Stimulated activated CD4-positive, alpha-beta T cell treated with anti-CD3 and anti-CD28 coated beads, Interleukin-12 subunit alpha, Interleukin-12 subunit beta, amount 100 ng/mL, for 48 hours (primary cell): ENCODE measurements around the gene ZFYVE28.

Experiments
- DNase-seq, 3 donors: peaks; one replicate each; pipeline ENCODE4 v3.0.0-alpha.2; 2020; ENCODE audit warnings: low read depth in 2 of 3, low spot score in 1 of 3

ZFYVE28 gene

DNA sequence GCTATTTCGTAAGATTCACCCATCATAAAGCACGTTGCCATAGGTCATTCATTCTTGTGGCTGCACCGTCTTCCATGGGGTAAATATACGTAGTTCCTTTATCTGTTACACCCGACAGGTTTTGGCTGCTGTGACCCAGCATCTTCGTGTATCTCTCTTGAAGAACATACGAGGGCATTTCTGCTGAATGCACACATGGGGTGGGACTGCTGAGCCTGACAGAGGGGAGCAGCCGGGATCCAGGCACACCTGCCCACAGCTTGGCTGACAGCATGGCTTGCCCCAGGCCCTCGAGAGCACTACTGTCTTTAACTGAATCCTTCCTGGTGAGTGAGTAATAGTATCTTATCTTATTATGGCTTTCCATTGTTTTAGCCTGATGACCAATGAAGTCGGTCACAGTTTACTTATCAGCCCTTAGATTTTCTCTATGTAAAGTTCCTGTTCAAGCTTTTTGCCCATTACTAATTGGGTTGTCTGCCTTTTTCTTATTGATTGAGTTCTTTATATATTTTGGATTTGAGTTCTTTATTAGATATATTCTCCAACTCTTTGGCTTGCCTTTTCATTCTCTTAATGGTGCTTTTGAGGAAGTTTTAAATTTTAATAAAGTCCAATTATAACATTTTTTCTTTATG is 111.6 kb downstream of the ZFYVE28 start:
- DNase-seq, result no peak

DNA sequence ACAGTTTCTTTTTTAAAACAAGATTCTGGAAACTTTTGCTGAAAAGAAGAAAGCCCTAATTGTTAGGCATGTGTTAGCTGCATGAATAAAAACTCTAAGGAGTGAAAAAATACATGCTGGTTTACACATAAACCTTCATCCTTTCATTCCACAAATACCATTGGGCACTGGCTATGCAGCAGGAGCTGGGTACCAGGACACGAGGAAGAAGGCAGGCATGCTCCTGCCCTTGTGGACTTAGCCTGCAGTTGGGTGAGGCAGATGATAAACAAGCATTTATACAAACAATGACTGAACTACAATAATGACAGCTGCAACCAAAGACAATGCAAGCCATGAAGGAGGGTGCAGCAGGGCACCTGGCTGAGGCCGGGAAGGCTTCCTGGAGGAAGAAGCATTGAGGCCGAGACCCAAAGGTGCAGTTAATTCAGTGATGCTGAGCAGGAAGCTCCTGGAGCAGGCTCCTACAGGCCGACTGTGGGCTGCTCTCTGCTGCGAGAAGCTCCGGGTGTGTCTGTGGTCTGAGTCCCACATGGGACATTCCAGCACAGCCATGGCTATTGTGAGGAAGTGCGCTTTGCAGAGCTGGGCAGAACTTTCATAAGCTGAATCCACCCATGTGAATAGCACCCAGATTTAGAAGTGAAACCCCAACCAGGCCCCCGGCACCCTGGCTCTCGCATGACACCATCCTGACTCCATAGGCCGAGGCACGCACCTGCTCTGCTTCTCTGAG is 112.5 kb downstream of the ZFYVE28 start:
- no peak for DNase-seq

DNA sequence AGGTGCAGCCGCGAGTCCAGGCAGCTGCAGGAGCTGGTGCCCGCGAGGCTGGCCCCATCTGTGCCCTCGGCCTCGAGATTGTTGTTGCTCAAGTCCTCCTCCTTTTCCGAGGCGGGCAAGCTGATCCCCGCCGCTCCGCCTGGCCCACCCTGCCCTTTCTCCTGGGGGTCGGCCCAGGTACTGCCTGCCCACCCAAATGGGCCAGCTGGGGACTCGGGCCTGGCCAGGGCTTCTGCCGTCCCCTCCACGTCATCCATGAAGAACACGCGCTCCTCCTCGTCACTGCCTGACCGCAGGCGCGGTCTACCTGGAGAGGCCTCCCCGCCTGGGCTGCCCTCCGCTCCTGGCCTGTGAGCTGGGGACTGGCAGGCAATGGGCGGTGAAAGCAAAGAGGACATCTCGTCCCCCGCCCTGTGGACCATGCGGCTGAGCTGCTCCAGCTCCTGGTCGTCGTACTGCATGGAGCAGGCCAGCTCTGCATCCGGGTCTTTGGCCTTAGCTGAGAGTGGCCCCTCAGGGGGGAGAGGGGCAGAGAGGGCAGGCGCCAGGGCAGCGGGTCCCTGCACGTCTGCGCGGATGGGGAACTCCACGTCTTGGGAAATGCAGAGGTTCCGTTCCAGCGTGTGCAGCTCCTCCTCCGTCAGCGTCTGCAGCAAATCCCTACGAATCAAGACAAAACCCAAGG is 113.4 kb downstream of the ZFYVE28 start:
- DNase-seq, result no peak

DNA sequence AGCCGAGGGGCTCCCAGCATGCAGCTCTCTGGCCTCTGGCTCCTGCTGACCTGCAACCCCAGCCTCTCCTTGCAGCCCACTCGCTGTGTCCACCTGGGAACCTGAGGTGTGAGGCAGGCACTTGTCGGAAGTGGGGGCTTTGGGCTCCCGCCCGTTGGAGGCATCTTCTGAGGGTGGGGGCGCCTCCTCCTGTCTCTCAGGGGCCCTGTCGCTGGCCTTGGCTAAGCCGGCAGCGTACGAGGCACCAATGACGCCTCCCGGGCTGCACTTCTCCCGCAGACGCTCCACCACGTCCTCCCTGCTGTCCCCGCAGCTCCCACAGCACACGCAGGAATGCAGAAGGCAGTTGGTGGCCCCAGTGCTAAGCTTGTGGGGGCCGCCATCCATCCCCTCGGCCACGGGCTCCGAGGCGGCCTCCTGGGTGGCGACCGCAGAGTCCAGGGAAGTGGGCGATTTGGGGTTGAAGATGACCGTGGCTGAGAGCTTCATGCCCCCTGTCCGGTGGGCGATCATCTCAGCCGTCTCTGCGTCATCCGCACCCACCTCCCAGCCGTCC is 114.0 kb downstream of the ZFYVE28 start:
- DNase-seq, result no peak

DNA sequence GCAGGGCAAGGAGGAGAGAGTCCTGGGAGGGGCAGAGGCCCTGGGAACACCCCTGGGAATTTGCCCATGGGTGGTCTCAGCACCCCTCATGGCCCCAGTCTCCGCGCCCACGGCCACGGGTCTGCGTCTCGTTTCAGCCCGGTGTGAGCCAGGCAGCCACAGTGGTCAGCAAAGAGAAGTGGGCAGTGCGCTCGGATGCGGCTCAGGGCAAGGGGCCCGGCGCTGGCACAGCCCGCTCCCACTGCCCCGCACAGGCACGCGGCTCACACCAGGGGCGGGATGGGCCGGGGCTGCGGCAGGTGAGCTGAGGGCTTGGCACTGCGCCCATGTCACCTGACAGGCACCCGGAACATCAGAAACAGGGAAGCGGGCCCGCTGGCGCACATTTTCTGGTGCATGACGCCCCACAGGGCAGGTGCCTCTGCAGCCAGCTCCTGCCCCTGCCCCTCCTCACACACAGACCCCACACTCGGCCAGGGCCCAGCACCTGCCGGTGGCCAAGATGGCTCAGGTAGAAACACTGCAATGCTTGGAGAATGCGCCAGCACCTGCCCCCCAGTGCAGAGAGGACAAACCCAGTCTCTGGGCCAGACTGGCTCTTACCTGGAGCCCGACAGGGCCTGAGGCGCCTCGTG is 114.6 kb downstream of the ZFYVE28 start:
- no peak for DNase-seq

DNA sequence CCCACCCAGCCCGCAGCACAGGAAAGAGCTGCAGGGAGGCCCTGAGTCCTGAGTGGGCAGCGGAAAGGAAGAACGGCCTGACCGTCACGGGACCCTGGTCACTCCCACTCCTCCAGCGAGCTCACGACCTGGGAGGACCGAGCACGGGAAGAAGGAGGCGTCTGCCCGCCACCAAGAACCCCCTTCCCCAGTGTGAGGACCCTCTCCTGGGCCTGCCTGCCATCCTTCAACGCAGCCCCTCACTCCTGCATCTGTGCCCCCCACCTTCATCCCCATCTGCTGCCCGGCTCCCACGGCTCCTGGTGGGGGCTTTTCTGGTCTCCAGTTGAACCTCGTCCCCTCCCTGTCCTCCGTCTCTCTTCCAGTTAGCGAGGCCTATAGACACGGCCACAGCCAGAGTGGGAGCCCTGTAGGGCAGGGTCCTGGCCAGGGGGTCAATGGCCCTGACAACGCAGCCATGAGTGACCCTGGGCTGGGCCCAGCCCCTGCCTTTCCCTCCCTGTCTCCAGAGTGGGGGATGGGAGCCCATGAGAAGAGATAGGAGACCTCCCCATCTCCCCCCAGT is 115.2 kb downstream of the ZFYVE28 start:
- DNase-seq, result no peak

DNA sequence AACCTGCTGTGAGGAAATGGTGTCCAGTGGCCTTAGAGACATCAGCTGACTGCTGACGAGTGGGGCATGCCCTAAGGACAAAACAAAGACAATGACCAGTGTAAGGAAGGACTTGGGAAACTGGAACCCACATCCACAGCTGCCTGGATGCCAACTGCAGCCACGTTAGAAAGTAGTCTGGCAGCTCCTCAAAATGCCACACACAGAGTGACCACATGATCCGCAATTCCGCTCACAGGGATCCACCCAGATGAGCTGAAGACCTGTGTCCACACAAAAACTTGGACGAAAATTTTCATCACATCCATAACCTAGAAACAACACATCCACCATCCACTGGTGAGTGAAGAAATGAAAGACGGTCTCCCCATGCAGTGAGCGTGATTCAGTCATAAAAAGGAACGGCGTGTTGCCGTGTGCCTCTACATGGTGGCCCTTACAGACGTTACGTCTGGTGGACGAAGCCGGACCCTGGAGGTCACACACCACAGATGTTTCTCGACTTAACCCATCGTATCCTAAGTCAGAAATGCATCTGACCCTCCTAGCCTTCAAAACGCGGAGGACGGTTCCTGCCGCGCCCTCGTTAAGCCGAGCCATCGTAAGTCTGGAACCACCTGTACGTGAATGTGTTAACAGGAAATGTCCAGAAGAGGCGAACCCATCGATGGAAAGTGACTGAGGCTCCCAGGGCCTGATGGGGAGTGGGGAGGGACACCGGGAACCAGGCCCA is 115.9 kb downstream of the ZFYVE28 start:
- no peak for DNase-seq

DNA sequence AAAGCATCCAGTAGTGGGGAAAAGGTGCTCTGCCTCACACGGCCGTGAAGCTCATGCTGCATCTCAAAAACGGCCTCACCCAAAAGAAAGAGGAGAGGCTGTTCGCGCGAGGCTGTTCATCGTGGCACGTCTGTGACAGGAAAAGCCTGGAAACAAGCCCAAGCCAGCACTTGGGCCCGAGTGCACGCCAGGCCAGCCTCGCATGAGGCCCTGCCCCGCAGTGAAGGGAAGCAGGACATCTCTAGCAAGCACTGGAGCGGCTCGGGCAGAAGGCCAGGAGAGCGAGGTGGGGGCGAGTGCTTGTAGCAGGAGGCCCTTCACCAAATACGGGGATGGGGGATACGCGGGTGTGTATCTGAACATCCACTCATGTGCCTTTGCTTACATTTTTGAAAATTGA is 116.6 kb downstream of the ZFYVE28 start:
- DNase-seq, result no peak

DNA sequence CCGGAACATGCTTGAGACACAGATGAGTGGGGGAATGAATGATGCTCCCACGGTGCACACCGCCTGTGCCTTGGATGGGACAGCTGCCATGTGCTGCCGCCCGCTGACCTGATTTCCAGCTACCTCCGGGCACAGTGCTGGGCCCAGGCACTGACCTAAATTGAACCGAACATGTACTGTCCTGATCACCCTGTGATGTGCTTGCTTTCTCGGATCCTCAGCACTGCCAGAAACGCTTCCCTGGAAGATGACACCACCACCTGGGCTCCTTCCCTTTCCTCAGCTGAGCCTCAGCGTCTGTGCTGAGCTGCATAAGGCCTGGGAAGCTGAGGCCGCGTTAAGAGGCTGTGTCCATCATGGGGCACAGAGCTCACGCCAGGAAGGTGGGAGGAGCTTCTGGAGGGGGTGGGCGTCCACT is 117.2 kb downstream of the ZFYVE28 start:
- no peak for DNase-seq

DNA sequence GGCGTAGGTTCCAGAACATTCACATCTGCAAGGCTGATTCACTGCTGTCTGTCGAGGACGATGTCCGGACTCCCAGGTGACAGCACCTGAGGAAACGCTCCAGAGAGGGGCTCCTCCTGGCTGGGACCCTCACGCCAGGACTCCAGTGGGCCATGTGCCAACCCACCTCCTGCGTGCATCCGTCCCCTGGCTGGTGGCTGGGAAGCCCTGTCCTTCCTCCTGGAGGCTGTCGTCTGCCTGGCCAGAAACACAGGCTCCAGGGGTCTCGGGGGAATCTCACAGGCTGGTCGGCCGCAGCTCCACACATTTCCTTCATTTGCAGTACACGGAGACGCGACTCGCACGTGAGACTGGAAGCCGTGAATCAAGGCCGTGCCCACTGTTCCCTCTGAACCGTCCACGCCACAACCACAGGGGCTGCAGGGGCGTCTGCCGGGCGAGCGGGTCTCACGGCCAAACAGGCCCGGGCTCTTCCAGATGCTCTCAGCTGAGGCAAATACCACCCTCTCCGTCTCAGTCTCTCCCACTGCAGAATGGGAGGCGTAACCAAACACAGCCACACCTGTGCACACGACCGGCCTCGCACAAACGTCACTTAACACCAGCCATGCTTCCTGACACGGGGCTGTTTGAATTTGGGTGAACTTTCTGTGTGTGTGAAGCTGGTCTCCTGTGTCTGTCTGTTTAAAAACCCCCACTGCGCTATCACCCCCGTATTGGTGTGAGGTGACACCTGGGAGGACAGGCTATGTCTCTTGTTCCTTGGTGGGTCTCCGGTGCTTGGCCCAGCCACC is 117.8 kb downstream of the ZFYVE28 start:
- no peak for DNase-seq

DNA sequence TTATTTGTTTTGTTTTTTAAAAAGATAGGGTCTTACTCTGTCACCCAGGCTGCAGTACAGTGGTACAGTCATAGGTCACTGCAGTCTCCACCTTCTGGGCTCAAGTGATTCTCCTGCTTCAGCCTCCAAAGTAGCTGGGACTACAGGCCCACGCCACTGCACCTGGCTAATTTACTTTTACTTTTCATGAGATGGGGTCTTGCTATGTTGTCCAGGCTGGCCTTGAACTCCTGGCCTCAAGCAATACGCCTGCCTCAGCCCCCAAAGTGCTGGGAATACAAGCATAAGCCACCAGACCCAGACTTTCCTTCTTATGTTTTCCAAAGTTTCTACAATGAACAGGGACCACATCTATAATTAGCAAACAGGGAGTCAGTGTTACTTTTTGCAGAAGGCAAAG is 118.7 kb downstream of the ZFYVE28 start:
- DNase-seq, result no peak

DNA sequence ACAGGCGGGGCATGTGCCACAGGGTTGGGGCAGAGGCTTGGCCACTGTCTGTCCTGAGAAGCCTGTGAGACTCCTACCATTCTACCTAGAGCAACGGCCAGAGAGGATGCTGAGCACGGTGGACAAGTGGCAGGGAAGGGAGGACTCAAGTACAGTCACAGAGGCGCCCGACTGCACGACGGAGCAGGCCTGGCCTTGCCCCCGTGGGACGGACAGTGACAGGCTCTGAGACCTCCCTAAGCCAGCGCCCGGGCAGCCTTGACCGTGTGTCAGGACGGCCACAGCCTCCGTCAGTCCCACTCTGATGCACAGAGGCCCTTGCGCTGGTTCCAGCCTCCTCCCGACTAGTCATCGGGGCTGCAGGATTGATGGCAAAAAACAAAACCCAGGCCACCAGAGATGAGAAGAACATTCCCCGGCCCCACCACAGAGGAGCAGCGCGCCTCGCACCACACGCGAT is 119.9 kb downstream of the ZFYVE28 start:
- no peak for DNase-seq

DNA sequence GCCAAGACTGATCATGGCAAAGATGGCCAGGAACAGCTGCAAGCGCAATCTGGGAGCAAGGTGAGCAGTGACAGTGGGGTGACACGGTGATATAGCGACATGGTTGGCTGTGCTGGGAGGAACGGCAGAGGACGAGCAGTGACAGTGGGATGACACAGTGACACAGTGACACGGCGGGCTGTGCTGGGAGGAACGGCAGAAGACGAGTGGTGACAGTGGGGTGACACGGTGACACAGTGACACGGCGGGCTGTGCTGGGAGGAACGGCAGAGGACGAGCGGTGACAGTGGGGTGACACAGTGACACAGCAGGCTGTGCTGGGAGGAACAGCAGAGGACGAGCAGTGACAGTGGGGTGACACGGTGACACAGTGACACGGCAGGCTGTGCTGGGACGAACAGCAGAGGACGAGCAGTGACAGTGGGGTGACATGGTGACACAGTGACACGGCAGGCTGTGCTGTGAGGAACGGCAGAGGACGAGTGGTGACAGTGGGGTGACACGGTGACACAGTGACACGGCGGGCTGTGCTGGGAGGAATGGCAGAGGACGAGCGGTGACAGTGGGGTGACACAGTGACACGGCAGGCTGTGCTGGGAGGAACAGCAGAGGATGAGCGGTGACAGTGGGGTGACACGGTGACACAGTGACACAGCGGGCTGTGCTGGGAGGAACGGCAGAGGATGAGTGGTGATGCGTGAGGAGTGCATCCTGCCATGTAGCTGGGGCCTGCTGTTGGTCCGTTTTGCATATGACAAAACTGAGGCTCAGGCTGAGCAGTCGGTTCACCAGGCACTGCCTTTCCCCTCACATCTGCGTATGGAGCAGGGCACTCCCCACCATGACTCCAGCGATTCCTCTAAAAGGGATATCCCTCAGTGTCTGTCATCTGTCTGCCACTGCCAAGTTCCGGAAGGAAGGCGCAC is 120.6 kb downstream of the ZFYVE28 start:
- DNase-seq, result no peak

DNA sequence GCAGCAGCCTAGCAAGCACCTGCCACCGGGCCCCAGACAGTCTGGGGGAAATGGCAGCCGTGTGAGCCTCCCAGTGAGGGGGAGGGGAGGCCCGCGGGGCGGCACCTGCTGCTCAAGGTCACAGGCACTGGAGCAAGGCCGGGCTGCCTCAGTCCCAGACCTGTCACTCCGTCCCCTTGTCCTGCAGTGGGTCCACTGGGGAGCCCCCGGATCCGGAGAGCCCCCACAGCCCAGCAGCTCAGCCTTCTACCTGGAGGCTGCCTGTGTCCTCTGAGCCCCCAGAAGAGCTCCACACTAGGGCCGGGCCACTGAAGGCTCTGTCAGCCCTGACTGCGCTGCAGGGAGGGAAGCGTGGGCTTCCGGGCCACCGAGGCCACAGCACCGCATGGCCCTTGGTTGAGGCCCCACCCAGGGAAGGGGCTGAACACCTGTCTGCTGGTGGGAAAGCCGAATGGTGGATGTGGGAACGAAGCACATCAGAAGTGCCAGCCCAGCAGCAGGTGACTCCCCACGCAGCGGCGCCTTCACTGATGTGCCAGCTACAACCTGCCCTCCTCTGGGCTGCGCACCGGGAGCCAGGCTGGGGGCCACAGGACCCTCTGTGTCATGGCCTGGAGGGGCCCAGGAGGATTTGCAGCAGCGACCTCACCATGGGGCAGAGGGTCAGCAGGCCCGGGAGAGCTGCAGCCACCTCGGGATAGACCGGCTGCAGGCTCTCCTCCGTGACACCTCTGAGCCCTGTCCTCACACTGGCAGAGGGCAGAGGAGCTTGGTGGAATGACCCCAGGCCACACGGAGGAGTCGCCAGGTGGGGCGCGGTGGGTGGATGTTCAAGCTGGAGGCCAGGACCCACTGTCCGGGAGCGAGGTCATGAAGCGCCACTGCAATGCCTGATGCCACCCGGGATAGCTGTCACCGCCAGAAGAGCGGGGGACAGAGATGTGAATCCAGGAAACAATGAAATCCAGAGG is 121.5 kb downstream of the ZFYVE28 start:
- no peak for DNase-seq

DNA sequence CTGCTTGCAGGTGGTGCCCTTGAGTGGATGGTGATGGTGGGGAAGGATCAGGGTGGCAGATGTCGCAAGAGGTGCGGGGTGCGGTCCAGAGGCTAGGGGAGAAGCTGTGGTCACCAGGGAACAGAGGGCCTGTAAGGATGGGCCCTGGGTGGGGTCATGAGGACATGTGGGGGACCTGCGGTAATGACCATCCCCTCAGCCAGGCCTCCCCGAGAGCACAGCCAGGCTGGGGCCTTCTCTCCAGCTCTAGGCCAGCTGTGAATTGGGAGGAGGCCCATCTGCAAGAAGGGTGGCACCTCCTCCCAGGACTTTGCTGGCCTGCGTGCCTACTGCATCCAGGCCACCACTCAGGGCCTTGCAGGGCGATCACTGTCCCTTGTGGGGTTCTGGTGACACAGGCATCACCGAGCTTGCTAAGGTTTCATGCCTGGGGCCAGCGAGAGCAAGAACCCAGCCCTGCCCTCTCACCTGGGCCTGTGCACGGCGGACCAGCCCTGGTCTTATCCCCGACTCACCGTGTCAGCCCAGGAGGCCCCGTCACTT is 122.5 kb downstream of the ZFYVE28 start:
- no peak for DNase-seq

DNA sequence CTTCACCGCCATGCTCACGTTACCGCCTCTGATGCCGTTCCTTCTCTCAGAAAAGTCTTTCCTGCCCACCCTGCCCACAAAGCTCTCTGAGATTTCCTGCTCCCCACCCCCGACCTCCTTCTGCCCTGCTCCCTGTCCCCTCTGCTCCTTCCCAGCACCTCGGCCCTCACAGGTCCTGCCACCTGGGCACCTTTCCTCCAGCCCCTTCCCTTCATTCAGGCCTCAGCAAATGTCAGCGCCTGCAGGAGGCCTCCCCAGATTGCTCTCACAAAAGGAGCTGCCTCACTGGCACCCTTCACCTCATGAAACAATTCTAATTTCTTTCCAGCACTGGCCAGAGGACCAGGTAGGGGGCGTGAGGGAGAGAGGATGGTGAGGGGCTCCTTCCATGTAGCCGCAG is 122.9 kb downstream of the ZFYVE28 start:
- no peak for DNase-seq

DNA sequence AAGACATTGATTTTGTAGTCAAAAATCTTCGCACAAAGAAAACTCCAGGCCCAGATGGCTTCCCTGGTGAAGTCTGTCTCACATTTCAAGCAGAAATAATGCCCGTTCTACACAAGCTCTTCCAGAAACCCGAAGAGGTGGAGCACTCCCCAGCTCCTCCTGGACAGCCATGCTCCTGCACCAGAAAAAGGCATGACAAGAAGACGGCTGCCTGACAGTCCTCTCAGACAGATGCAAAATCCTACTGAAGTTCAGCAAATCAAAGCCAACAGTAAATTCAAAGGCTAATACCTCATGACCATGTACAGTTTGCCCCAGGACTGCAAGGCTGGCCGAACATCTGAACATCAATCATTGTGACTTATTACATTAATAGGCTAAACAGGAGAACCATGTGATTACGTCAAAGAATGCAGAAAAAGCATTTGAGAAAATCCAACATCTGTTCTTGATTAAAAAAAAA is 125.8 kb downstream of the ZFYVE28 start:
- DNase-seq, result no peak
